GM23248 (cell line): ENCODE data around the gene TJP3. TPM values are rescaled to one million over a fixed set of nuclear protein-coding genes. Genes with fewer than 3 reads are reported as not detected.
A peak's percentile ranks its signal among the peaks of the same experiment; 100 is the strongest.

Source experiments
- DNase-seq: peaks from one replicate; pipeline ENCODE4 v3.0.0-alpha.2; 2015
- H2AFZ ChIP-seq: fragments of 200-600 bp; sonication (generic); 2 replicates; pipeline ENCODE4 v1.6.1; 2016; ENCODE audit warnings: antibody characterized with exemption
- H3F3A ChIP-seq: fragments of 200-600 bp; sonication (generic); 2 replicates; pipeline ENCODE4 v1.6.1; 2016; ENCODE audit warnings: mild to moderate bottlenecking, antibody characterized with exemption, mixed run types; ENCODE audit not compliant: insufficient read depth
- H3K27ac ChIP-seq: fragments of 200-600 bp; sonication (generic); 2 replicates; pipeline ENCODE4 v1.5.1; 2016; ENCODE audit warnings: mild to moderate bottlenecking
- H3K27me3 ChIP-seq: fragments of 200-600 bp; sonication (generic); replicated peaks from 2 replicates; pipeline ENCODE4 v1.6.1; 2016; ENCODE audit warnings: mild to moderate bottlenecking; ENCODE audit not compliant: insufficient read depth
- H3K36me3 ChIP-seq: fragments of 200-600 bp; sonication (generic); 2 replicates; pipeline ENCODE4 v1.6.1; 2016; ENCODE audit warnings: low read depth, mild to moderate bottlenecking
- H3K4me1 ChIP-seq: fragments of 200-600 bp; sonication (generic); 2 replicates; pipeline ENCODE4 v1.6.1; 2016; ENCODE audit warnings: mild to moderate bottlenecking; ENCODE audit not compliant: insufficient read depth
- H3K4me2 ChIP-seq: fragments of 200-600 bp; sonication (generic); one replicate; pipeline ENCODE4 v1.6.1; 2016; ENCODE audit warnings: mild to moderate bottlenecking; ENCODE audit not compliant: unreplicated experiment
- H3K4me3 ChIP-seq: fragments of 200-600 bp; sonication (generic); 2 replicates; pipeline ENCODE4 v1.5.1; 2016; ENCODE audit warnings: mild to moderate bottlenecking
- H3K79me2 ChIP-seq: fragments of 200-600 bp; sonication (generic); 2 replicates; pipeline ENCODE4 v1.6.1; 2016; ENCODE audit warnings: mild to moderate bottlenecking; ENCODE audit not compliant: insufficient read depth
- H3K9ac ChIP-seq: fragments of 200-600 bp; sonication (generic); 2 replicates; pipeline ENCODE4 v1.6.1; 2016; ENCODE audit warnings: mild to moderate bottlenecking
- H3K9me2 ChIP-seq: fragments of 200-600 bp; sonication (generic); 2 replicates; pipeline ENCODE4 v1.6.1; 2016; ENCODE audit warnings: mixed run types, mild to moderate bottlenecking, moderate library complexity; ENCODE audit not compliant: insufficient read depth
- H3K9me3 ChIP-seq: fragments of 200-600 bp; sonication (generic); one replicate; pipeline ENCODE4 v1.6.1; 2017; ENCODE audit warnings: low read depth
- H4K20me1 ChIP-seq: fragments of 200-600 bp; sonication (generic); 2 replicates; pipeline ENCODE4 v1.6.0; 2016; ENCODE audit not compliant: insufficient read depth
- EZH2 ChIP-seq: fragments of 200-600 bp; sonication (generic); IDR thresholded peaks from 2 replicates; pipeline ENCODE4 v1.6.1; 2018; ENCODE audit warnings: antibody characterized with exemption, mild to moderate bottlenecking; ENCODE audit not compliant: insufficient read depth, poor library complexity, severe bottlenecking
- EZH2phosphoT487 ChIP-seq: fragments of 200-600 bp; sonication (generic); IDR thresholded peaks from 2 replicates; pipeline ENCODE4 v1.6.1; 2018; ENCODE audit warnings: antibody characterized with exemption, moderate library complexity, mild to moderate bottlenecking, low read depth; ENCODE audit not compliant: insufficient read depth
- WGBS, 2 experiments: methylation state at CpG; one replicate each; pipeline ENCODE4 v1.1.6; 2015 to 2017; ENCODE audit warnings: low lambda C conversion rate in 2 of 2, low coverage in 1 of 2; ENCODE audit errors: missing lambda C conversion rate in 2 of 2; 5-methylcytosine and 5-hydroxymethylcytosine counted together
- in situ Hi-C: fragments of 300-500 bp; cut with MboI; formaldehyde crosslinking; loops from 2 replicates; pipeline ENCODE4 v1.15.0; 2020
- polyA plus RNA-seq: library from polyadenylated mRNA; unstranded; fragments of >200 nt; fragmentation: Nextera tagmentation; extraction: Ambion mirVana; gene quantifications from 2 replicates; pipeline ENCODE4 v1.2.1, GENCODE V29; 2016
- total RNA-seq: library from RNA; depleted of rRNA; stranded (reverse); fragments of >200 nt; shearing (Covaris generic); gene quantifications from 2 replicates; pipeline ENCODE4 v1.2.3, GENCODE V29; 2014

TJP3 gene
- total and polyA plus RNA-seq, 2 experiments from 2014 or later = not detected

DNA sequence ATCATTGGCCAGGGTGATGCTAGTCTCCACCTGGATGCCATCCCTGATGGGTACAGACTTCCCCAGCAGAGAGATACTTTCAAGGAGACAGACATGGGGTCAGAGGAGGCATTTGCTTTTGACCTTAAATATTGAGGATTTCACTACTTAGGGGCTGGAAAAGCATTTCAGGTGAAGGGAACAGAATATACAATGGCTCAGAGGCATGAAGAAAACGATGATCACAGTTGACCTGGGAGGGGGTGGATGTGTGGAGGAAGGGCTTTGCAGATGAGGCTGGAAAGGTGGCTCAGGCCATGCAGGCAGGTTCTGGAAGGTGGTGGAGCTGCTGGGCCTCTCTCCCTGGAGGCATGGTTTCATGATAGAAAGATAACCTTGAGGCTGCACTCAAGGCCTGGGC lies 74.1 kb downstream of the TJP3 start:
- no peaks in the 10 kb centered on the region for H3K9me2 ChIP-seq
- H3K4me1 ChIP-seq = no peaks in the 10 kb centered on the region
- no peak overlapping the region for H2AFZ ChIP-seq
- H3K27me3 ChIP-seq = peaks cover 12% of the 10 kb centered on the region
- no peak for TF ChIP-seq EZH2
- no peak for TF ChIP-seq EZH2phosphoT487
- no peaks in the 10 kb centered on the region for H3K9me3 ChIP-seq
- no peak overlapping the region for H3K4me3 ChIP-seq
- no peaks in the 10 kb centered on the region for H3K36me3 ChIP-seq
- DNase-seq = no peak
- WGBS, 2 experiments = 86 to 94% methylated on average over 1 of the region's 1 CpG
- in situ Hi-C loops = no loop called here
- no peak overlapping the region for H3K9ac ChIP-seq
- no peaks in the 10 kb centered on the region for H3K79me2 ChIP-seq
- H3K27ac ChIP-seq = no peak overlapping the region
- H3K4me2 ChIP-seq = no peak overlapping the region
- no peaks in the 10 kb centered on the region for H3F3A ChIP-seq
- H4K20me1 ChIP-seq = no peaks in the 10 kb centered on the region

DNA sequence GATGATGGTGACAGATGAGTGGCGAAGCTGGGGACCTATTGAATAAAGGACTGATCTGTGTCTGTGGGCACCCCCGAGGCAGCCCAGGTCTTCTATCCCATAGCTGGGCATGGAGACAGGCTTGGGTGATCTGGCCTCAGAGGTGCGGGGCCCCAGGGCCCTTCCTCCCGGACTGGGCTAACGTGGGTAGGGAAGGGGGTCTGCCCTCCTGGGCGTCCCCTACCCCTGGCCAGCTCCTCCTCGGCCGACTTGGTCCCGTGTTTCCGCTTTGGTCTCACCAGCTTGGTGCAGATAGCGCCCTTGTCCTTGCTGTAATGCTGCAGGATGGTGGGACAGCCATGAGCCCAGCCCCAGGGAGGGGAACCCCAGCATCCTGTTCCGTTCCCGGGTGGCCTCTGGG lies 74.7 kb downstream of the TJP3 start:
- no peak overlapping the region for H3K27ac ChIP-seq

DNA sequence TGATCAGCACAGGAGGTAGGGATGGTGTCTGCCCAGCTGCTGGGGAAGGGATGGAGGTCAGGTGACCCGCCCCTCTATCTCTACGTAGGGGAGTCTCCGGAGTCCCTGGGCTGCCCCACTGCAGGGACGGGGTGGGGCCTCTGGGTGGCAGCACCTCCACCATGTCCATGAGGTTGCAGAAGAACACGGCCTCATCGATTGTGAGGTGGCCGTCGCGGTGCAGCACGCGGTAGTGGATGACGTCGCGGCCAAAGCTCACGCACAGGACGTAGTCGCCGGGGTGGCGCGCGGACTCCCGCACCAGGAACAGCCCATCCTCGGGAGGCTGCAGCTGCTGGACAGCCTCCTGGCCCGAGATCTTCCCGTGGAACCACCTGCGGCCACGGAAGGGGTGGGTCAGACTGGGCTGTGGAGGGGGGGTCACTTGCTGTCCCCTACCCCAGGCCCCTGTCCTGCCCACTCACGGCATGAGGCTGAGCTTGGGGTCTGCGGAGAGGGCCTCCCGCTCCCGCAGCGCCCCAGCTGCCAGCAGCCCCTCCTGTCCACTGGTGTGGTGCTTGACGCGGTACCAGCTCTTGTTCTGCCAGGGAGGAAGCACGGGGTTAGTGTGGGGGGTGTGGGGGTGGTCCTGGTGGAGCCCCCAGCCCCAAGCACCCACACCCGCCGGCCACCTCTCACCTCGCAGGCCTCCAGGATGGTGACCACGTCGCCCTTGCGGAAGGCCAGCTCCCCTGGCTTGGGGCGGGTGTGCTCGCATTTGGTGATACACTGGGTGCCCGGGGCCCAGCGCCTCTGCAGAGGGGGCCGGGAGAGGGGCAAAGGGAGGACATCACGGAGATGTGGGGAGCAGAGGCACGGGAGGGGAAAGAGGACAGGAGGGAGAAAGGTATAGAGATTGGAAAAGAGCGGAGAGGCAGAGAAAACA lies 75.7 kb downstream of the TJP3 start:
- DNase-seq = no peak
- Histone ChIP-seq H3K9ac (no peak overlapping the region), H3K27me3 (peaks cover 12% of the 10 kb centered on the region), H4K20me1 (no peaks in the 10 kb centered on the region), H3K9me2 (no peaks in the 10 kb centered on the region), H3K4me2 (no peak overlapping the region), H3K9me3 (no peaks in the 10 kb centered on the region), H3K36me3 (no peaks in the 10 kb centered on the region), H3K27ac (no peak overlapping the region), H3K4me3 (no peak overlapping the region), H3F3A (no peaks in the 10 kb centered on the region), H3K79me2 (no peaks in the 10 kb centered on the region), H2AFZ (no peak overlapping the region), H3K4me1 (no peaks in the 10 kb centered on the region)
- in situ Hi-C loops = no loop called here
- TF ChIP-seq EZH2 (no peak), EZH2phosphoT487 (no peak)
- 73 to 76% methylated on average over 30 to 49 of the region's 49 CpGs for WGBS, 2 experiments

More for the DNA sequence above, 74.7 kb downstream of the TJP3 start:
- Histone ChIP-seq H3K4me1 (no peaks in the 10 kb centered on the region), H3K27me3 (peaks cover 12% of the 10 kb centered on the region), H2AFZ (no peak overlapping the region), H3K4me3 (no peak overlapping the region), H3K9ac (no peak overlapping the region), H3K36me3 (no peaks in the 10 kb centered on the region), H3K4me2 (no peak overlapping the region), H4K20me1 (no peaks in the 10 kb centered on the region), H3K9me3 (no peaks in the 10 kb centered on the region), H3F3A (no peaks in the 10 kb centered on the region), H3K9me2 (no peaks in the 10 kb centered on the region), H3K79me2 (no peaks in the 10 kb centered on the region)
- 57 to 65% methylated on average over 13 of the region's 13 CpGs for WGBS, 2 experiments
- TF ChIP-seq EZH2 = no peak
- TF ChIP-seq EZH2phosphoT487 = no peak
- DNase-seq = no peak
- in situ Hi-C loops = no loop called here

DNA sequence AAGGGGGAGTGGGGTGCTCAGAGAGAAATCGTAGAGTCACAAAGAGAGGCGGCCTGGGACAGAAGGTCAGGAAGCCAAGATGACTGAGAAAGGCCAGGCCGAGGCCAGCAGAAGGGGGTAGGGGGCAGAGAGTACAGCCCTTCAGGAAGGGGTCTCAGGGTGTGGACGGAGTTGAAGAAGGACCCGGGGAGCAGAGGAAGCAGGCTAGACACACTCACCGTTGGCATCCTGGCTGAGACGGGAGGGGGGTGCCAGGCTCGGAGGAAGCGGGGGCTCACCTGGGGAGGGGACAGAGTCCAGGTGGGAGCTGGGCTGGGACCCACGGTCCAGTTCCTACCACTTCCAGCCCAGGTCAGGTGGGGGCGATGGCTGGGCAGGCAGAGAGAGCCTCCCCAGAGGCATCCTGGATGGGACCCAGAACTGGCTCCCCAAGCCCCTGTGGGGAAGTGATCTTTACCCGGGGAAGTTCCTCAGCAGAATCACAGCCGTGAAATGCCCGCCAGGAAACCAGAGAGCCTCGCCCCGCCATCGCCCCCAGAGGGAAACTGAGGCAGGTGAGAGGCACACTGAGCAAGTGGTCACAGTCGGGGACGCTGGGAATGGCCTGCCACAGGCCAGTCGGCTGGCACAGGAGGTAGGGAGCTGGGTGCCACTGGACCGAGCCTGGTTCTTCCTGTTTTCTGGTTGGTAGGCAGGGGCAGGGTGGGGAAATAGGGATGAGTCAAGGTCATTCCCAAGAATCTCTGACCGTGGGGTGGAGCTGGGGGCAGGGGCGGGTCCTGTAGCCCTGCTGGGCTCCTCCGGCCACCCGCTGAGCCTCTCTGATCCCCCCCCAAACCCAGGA lies 76.6 kb downstream of the TJP3 start:
- Histone ChIP-seq H2AFZ (no peak overlapping the region), H3K79me2 (no peaks in the 10 kb centered on the region), H3K9me2 (no peaks in the 10 kb centered on the region), H4K20me1 (no peaks in the 10 kb centered on the region), H3K9ac (no peak overlapping the region), H3K4me1 (no peaks in the 10 kb centered on the region), H3K4me3 (no peak overlapping the region), H3K36me3 (no peaks in the 10 kb centered on the region), H3K9me3 (no peaks in the 10 kb centered on the region), H3K27ac (no peak overlapping the region), H3F3A (no peaks in the 10 kb centered on the region), H3K4me2 (no peak overlapping the region), H3K27me3 (peaks cover 12% of the 10 kb centered on the region)
- 20 to 23% methylated on average over 17 to 24 of the region's 25 CpGs for WGBS, 2 experiments
- in situ Hi-C loops = no loop called here
- peak; percentile 33 for DNase-seq
- TF ChIP-seq EZH2phosphoT487 (no peak), EZH2 (no peak)
